ENCODE data around the gene C20orf144.

- no peak for TF ChIP-seq CTCF (IDR thresholded peaks at IDR 0.05)
- TF ChIP-seq REST (IDR thresholded peaks at IDR 0.05; ENCODE audit: insufficient read depth in 1 of 2, low read depth in 2 of 2, low read length in 1 of 2), result no peak
Measured at GRCh38 chr20:33656010-33656782, 5.9 kb upstream of the C20orf144 start.
